Activated T-cell treated with anti-CD3 and anti-CD28 coated beads, Interleukin-2, amount 50 U/mL, for 1 hour (primary cell): ENCODE results near the gene FAM210A.
"Not testable (repeated sequence)": the region's sequence is repeated elsewhere in the genome, so short reads cannot be mapped to it uniquely, and the experiment has no call there.

ENCODE experiments used
- DNase-seq: peaks from one replicate; pipeline ENCODE4 v3.0.0-alpha.2; 2020

The FAM210A gene

GRCh38 chr18:13726232-13726971 lies at the start of gene FAM210A, which contains the start of gene RNMT:
Gene FAM210A (minus strand): TSS chr18:13726558. CDS start chr18:13682077, 44,481 bp downstream.
Gene RNMT (plus strand): TSS chr18:13726673. CDS start chr18:13731518, 4,845 bp downstream.
- peak; percentile 90 for DNase-seq

- DNase-seq: no peak
Observed at GRCh38 chr18:13775058-13775457, 48.7 kb upstream of the FAM210A start.

- no peak for DNase-seq
Observed at GRCh38 chr18:13762690-13763439, 36.5 kb upstream of the FAM210A start.

GRCh38 chr18:13760047-13760446 lies 33.7 kb upstream of the FAM210A start:
- DNase-seq: no peak

- no peak for DNase-seq
Observed at GRCh38 chr18:13758622-13759021, 32.3 kb upstream of the FAM210A start.

- no peak for DNase-seq
Observed at GRCh38 chr18:13756671-13757070, 30.3 kb upstream of the FAM210A start.

GRCh38 chr18:13756261-13756660 lies 29.9 kb upstream of the FAM210A start:
- no peak for DNase-seq

- not testable (repeated sequence) for DNase-seq
Observed at GRCh38 chr18:13751599-13751998, 25.2 kb upstream of the FAM210A start.

GRCh38 chr18:13746633-13747032 lies 20.3 kb upstream of the FAM210A start:
- no peak for DNase-seq

GRCh38 chr18:13745696-13746095 lies 19.3 kb upstream of the FAM210A start:
- no peak for DNase-seq

GRCh38 chr18:13735681-13736080 lies 9.3 kb upstream of the FAM210A start:
- no peak for DNase-seq

- no peak for DNase-seq
Observed at GRCh38 chr18:13730481-13730880, 4.1 kb upstream of the FAM210A start.

- DNase-seq: no peak
Observed at GRCh38 chr18:13726972-13727331, 594 bp upstream of the FAM210A start.

- DNase-seq: no peak
Observed at GRCh38 chr18:13725566-13726231, 659 bp downstream of the FAM210A start.

GRCh38 chr18:13720847-13721246 lies 5.5 kb downstream of the FAM210A start:
- DNase-seq: no peak

GRCh38 chr18:13720123-13720522 lies 6.2 kb downstream of the FAM210A start:
- no peak for DNase-seq

GRCh38 chr18:13716916-13717315 lies 9.4 kb downstream of the FAM210A start:
- no peak for DNase-seq

GRCh38 chr18:13715330-13715729 lies 11.0 kb downstream of the FAM210A start:
- DNase-seq: no peak

- DNase-seq: no peak
Observed at GRCh38 chr18:13713455-13714055, 12.8 kb downstream of the FAM210A start.

- no peak for DNase-seq
Observed at GRCh38 chr18:13712400-13713131, 13.8 kb downstream of the FAM210A start.

- no peak for DNase-seq
Observed at GRCh38 chr18:13710414-13710831, 15.9 kb downstream of the FAM210A start.

GRCh38 chr18:13703899-13704298 lies 22.5 kb downstream of the FAM210A start:
- DNase-seq: no peak

- no peak for DNase-seq
Observed at GRCh38 chr18:13700153-13700552, 26.2 kb downstream of the FAM210A start.
